K562 (cell line): Measurements from ENCODE around the gene SH3GL3. TPM values are rescaled to one million over a fixed set of nuclear protein-coding genes. Genes with fewer than 3 reads are reported as not detected.

Experiments
- ARHGAP35 ChIP-seq: fragments of 450-650 bp; IDR thresholded peaks from 2 replicates; pipeline ENCODE4 v1.6.1; 2018; ENCODE audit not compliant: partially characterized antibody
- ATF1 ChIP-seq, 2 experiments: fragments of 450-650 bp in 1 of 2; IDR thresholded peaks; 2 replicates each; pipeline ENCODE4 v1.6.1; 2016; ENCODE audit warnings: missing compliant biosample characterization in 1 of 2, missing genetic modification characterization in 1 of 2
- CC2D1A ChIP-seq: fragments of 450-650 bp; IDR thresholded peaks from 2 replicates; pipeline ENCODE4 v1.6.1; 2017; ENCODE audit warnings: mild to moderate bottlenecking
- CREB3L1 ChIP-seq: fragments of 450-650 bp; IDR thresholded peaks from 2 replicates; pipeline ENCODE4 v1.6.1; 2014; ENCODE audit warnings: low read depth, mild to moderate bottlenecking, moderate library complexity, borderline replicate concordance
- E2F6 ChIP-seq, 2 experiments: IDR thresholded peaks; 2 replicates each; pipeline ENCODE4 v1.6.1; 2011; ENCODE audit warnings: borderline replicate concordance in 1 of 2, control low read depth in 1 of 2, low read depth in 1 of 2, low read length in 1 of 2, mild to moderate bottlenecking in 1 of 2, mixed read lengths in 1 of 2, moderate library complexity in 1 of 2; ENCODE audit not compliant: insufficient read depth in 1 of 2, insufficient read length in 1 of 2, poor library complexity in 1 of 2, severe bottlenecking in 1 of 2; ENCODE audit errors: extremely low read depth in 1 of 2
- FOXP1 ChIP-seq: sonication (generic); formaldehyde crosslinking; IDR thresholded peaks from 2 replicates; pipeline ENCODE4 v1.8.0; 2022; ENCODE audit warnings: mild to moderate bottlenecking, missing genetic modification reagents
- HINFP ChIP-seq: fragments of 450-650 bp; conservative IDR thresholded peaks from 2 replicates; pipeline ENCODE4 v1.6.1; 2016; ENCODE audit warnings: missing genetic modification characterization, low read depth, mild to moderate bottlenecking, control low read depth, missing compliant biosample characterization
- HMGN3 ChIP-seq: IDR thresholded peaks from 2 replicates; pipeline ENCODE4 v1.6.1; 2011; ENCODE audit warnings: borderline replicate concordance, low read depth, mild to moderate bottlenecking, mixed read lengths, low read length; ENCODE audit not compliant: insufficient read length; ENCODE audit errors: extremely low read depth
- MEF2A ChIP-seq: IDR thresholded peaks from 2 replicates; pipeline ENCODE4 v1.6.1; 2011; ENCODE audit warnings: low read depth, mild to moderate bottlenecking, low read length, moderate library complexity; ENCODE audit not compliant: control insufficient read depth
- POLR2AphosphoS5 ChIP-seq: IDR thresholded peaks from 2 replicates; pipeline ENCODE4 v1.6.1; 2011; ENCODE audit warnings: mild to moderate bottlenecking, low read depth, low read length, moderate library complexity; ENCODE audit not compliant: control insufficient read depth, insufficient read depth
- RNF2 ChIP-seq: sonication (generic); IDR thresholded peaks from 2 replicates; pipeline ENCODE4 v1.6.1; 2016
- SMARCC2 ChIP-seq: fragments of 450-650 bp; IDR thresholded peaks from 2 replicates; pipeline ENCODE4 v1.6.1; 2017; ENCODE audit warnings: antibody characterized with exemption, moderate library complexity, mild to moderate bottlenecking, low read depth
- SMARCE1 ChIP-seq: fragments of 450-650 bp; IDR thresholded peaks from 2 replicates; pipeline ENCODE4 v1.7.1; 2016; ENCODE audit warnings: mild to moderate bottlenecking
- ZBTB26 ChIP-seq: fragments of 450-650 bp; formaldehyde crosslinking; IDR thresholded peaks from 2 replicates; pipeline ENCODE4 v1.4.0; 2022; ENCODE audit warnings: missing genetic modification characterization
- ZFP1 ChIP-seq: fragments of 450-650 bp; formaldehyde crosslinking; IDR thresholded peaks from 2 replicates; pipeline ENCODE4 v1.4.0; 2020; ENCODE audit warnings: mild to moderate bottlenecking, mixed read lengths
- polyA plus RNA-seq, 8 experiments: library from polyadenylated mRNA; depleted of rRNA in 4 of 8; stranded (reverse) in 5 of 8; unstranded in 3 of 8; fragments of >200 nt; fragmentation: Nextera tagmentation in 2 of 8; fragmentation: Illumina TruSeq in 1 of 8; extraction: Ambion mirVana in 2 of 8; extraction: Trizol in 1 of 8; gene quantifications; 2 replicates each; pipeline versions ENCODE4 v1.2.1 to v1.2.3, GENCODE V29; 2011 to 2014; ENCODE audit warnings: inconsistent platforms in 1 of 8, missing spikeins in 1 of 8
- total RNA-seq, 7 experiments: library from RNA; depleted of rRNA in 6 of 7; stranded (reverse); fragments of >200 nt in 6 of 7; fragmentation: Illumina TruSeq in 2 of 7; extraction: Trizol in 2 of 7; gene quantifications; 2 replicates each; pipeline versions ENCODE4 v1.2.1 to v1.2.3, GENCODE V29; 2011 to 2021; ENCODE audit warnings: low replicate concordance in 1 of 7
- TF ChIP-seq, protein P1 (sequence below): fragments of 250-450 bp; sonication (Bioruptor Pico); IDR thresholded peaks from 2 replicates; pipeline ENCODE4 v1.4.0; 2020

SH3GL3 gene
- total and polyA plus RNA-seq, 9 of the 15 experiments (the other 6 are each of a cell fraction or from before 2014, with no cell fraction given) = 3.9 to 16.0 (median 9.7) TPM

- TF ChIP-seq ATF1 (CRISPR knock-in tag; IDR thresholded peaks at IDR 0.05) (no peak), ATF1 (tag; IDR thresholded peaks at IDR 0.05) (peak; percentile 51; the same call in 1 of the 2 replicates), SMARCC2 (peak; percentile 74), E2F6 (IDR thresholded peaks at IDR 0.05; ENCODE audit: borderline replicate concordance in 1 of 2, extremely low read depth in 1 of 2, insufficient read depth in 1 of 2, insufficient read length in 1 of 2, low read depth in 1 of 2, low read length in 1 of 2, poor library complexity in 1 of 2, severe bottlenecking in 1 of 2) (no peak), FOXP1 (CRISPR knock-in tag) (no peak), RNF2 (0 out of 2 replicates have a peak, but pooled peaks have one; percentile 39), SMARCE1 (peak; percentile 82), CREB3L1 (peak; percentile 24; the same call in 1 of the 2 replicates), ZBTB26 (CRISPR knock-in tag) (no peak), HMGN3 (peak; percentile 94), MEF2A (peak; percentile 63; the same call in 1 of the 2 replicates), POLR2AphosphoS5 (peak; percentile 70), ARHGAP35 (no peak), ZFP1 (CRISPR knock-in tag) (no peak), CC2D1A (peak; percentile 95; the same call in 1 of the 2 replicates), HINFP (tag) (no peak)
- TF ChIP-seq, protein P1, sequence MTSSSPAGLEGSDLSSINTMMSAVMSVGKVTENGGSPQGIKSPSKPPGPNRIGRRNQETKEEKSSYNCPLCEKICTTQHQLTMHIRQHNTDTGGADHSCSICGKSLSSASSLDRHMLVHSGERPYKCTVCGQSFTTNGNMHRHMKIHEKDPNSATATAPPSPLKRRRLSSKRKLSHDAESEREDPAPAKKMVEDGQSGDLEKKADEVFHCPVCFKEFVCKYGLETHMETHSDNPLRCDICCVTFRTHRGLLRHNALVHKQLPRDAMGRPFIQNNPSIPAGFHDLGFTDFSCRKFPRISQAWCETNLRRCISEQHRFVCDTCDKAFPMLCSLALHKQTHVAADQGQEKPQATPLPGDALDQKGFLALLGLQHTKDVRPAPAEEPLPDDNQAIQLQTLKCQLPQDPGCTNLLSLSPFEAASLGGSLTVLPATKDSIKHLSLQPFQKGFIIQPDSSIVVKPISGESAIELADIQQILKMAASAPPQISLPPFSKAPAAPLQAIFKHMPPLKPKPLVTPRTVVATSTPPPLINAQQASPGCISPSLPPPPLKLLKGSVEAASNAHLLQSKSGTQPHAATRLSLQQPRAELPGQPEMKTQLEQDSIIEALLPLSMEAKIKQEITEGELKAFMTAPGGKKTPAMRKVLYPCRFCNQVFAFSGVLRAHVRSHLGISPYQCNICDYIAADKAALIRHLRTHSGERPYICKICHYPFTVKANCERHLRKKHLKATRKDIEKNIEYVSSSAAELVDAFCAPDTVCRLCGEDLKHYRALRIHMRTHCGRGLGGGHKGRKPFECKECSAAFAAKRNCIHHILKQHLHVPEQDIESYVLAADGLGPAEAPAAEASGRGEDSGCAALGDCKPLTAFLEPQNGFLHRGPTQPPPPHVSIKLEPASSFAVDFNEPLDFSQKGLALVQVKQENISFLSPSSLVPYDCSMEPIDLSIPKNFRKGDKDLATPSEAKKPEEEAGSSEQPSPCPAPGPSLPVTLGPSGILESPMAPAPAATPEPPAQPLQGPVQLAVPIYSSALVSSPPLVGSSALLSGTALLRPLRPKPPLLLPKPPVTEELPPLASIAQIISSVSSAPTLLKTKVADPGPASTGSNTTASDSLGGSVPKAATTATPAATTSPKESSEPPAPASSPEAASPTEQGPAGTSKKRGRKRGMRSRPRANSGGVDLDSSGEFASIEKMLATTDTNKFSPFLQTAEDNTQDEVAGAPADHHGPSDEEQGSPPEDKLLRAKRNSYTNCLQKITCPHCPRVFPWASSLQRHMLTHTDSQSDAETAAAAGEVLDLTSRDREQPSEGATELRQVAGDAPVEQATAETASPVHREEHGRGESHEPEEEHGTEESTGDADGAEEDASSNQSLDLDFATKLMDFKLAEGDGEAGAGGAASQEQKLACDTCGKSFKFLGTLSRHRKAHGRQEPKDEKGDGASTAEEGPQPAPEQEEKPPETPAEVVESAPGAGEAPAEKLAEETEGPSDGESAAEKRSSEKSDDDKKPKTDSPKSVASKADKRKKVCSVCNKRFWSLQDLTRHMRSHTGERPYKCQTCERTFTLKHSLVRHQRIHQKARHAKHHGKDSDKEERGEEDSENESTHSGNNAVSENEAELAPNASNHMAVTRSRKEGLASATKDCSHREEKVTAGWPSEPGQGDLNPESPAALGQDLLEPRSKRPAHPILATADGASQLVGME = no peak
These were observed 15.9 kb downstream of the SH3GL3 start (continued) for GRCh38 chr15:83462953-83463433.
